GM19035 (cell line): ENCODE data around the gene SESN3.
"Not testable (repeated sequence)": the region's sequence is repeated elsewhere in the genome, so short reads cannot be mapped to it uniquely, and the experiment has no call there.

Experiments used
- ATAC-seq: cut with Tn5 transposase; IDR thresholded peaks from one replicate; pipeline ENCODE4 v1.9.1; 2021; ENCODE audit not compliant: unreplicated experiment

The SESN3 gene

GRCh38 chr11:95251896-95252295 is 20.9 kb upstream of the SESN3 start:
- not testable (repeated sequence) for ATAC-seq

- peak; percentile 79 for ATAC-seq
Observed at GRCh38 chr11:95248666-95249467, 17.9 kb upstream of the SESN3 start.

- no peak for ATAC-seq
Observed at GRCh38 chr11:95247883-95248282, 16.9 kb upstream of the SESN3 start.

- no peak for ATAC-seq
Observed at GRCh38 chr11:95247127-95247684, 16.2 kb upstream of the SESN3 start.

- no peak for ATAC-seq
Observed at GRCh38 chr11:95245581-95245980, 14.6 kb upstream of the SESN3 start.

- no peak for ATAC-seq
Observed at GRCh38 chr11:95245038-95245437, 14.0 kb upstream of the SESN3 start.

- ATAC-seq: no peak
Observed at GRCh38 chr11:95243673-95244072, 12.7 kb upstream of the SESN3 start.

GRCh38 chr11:95242845-95243605 is 12.0 kb upstream of the SESN3 start:
- ATAC-seq: no peak

- ATAC-seq: peak; percentile 43
Observed at GRCh38 chr11:95242091-95242844, 11.3 kb upstream of the SESN3 start.

- peak; percentile 73 for ATAC-seq
Observed at GRCh38 chr11:95241681-95242081, 10.7 kb upstream of the SESN3 start.

- ATAC-seq: no peak
Observed at GRCh38 chr11:95239871-95240649, 9.1 kb upstream of the SESN3 start.

- ATAC-seq: no peak
Observed at GRCh38 chr11:95232666-95233065, 1.7 kb upstream of the SESN3 start.

GRCh38 chr11:95231881-95232605 is 1.0 kb upstream of the SESN3 start:
- peak; percentile 29 for ATAC-seq

- peak; percentile 19 for ATAC-seq
Observed at GRCh38 chr11:95230810-95231126, 234 bp downstream of the SESN3 start.

- ATAC-seq: peak; percentile 7
Observed at GRCh38 chr11:95229993-95230809, 801 bp downstream of the SESN3 start.

GRCh38 chr11:95229199-95229992 is 1.6 kb downstream of the SESN3 start:
- ATAC-seq: no peak

GRCh38 chr11:95228081-95228749 is 2.8 kb downstream of the SESN3 start:
- no peak for ATAC-seq

GRCh38 chr11:95227060-95227459 is 3.9 kb downstream of the SESN3 start:
- ATAC-seq: not testable (repeated sequence)
